HEK293 (cell line): Measurements from ENCODE around the gene PRKCZ.

Source experiments
- CTCF ChIA-PET: fragments of 350-600 bp; formaldehyde crosslinking; extraction: SDS; loops from one replicate; lab custom pipeline; 2021; ENCODE audit warnings: antibody characterized with exemption; lab: Yijun Ruan, JAX
- POLR2A ChIA-PET: fragments of 300-600 bp; formaldehyde crosslinking; extraction: SDS; loops from one replicate; lab custom pipeline; 2020; ENCODE audit warnings: antibody characterized with exemption, inconsistent platforms; lab: Yijun Ruan, JAX
- H3K27ac ChIP-seq: fragments of 200-500 bp; sonication (Bioruptor generic); 2 replicates; pipeline ENCODE4 v1.5.1; 2014; ENCODE audit warnings: low read depth, low read length, control low read depth, inconsistent platforms; ENCODE audit errors: extremely low read depth
- H3K36me3 ChIP-seq, 2 experiments: fragments of 200-500 bp in 1 of 2; sonication (Bioruptor generic) in 1 of 2; 1 replicate in 1 of 2; 2 replicates in 1 of 2; pipeline ENCODE4 v1.5.1; 2014 to 2017; ENCODE audit warnings: inconsistent platforms in 2 of 2, low read length in 2 of 2; ENCODE audit not compliant: control insufficient read depth in 2 of 2, insufficient read depth in 1 of 2
- H3K4me1 ChIP-seq: fragments of 200-500 bp; sonication (Bioruptor generic); 2 replicates; pipeline ENCODE4 v1.5.1; 2014; ENCODE audit warnings: mild to moderate bottlenecking, low read length, inconsistent platforms; ENCODE audit not compliant: control insufficient read depth, insufficient read depth
- H3K4me3 ChIP-seq: 2 replicates; pipeline ENCODE4 v1.5.1; 2011; ENCODE audit warnings: low read depth, mild to moderate bottlenecking, control low read depth, low read length, moderate library complexity
- H3K9me3 ChIP-seq: fragments of 200-500 bp; sonication (Bioruptor generic); 2 replicates; pipeline ENCODE4 v1.5.1; 2014; ENCODE audit warnings: low read depth, low read length, inconsistent platforms; ENCODE audit not compliant: control insufficient read depth, insufficient read depth
- BCL6B ChIP-seq: fragments of 450-650 bp; formaldehyde crosslinking; IDR thresholded peaks from 2 replicates; pipeline ENCODE4 v1.5.1; 2017; ENCODE audit warnings: missing biosample characterization, missing genetic modification characterization
- CTCF ChIP-seq: fragments of 450-650 bp; formaldehyde crosslinking; IDR thresholded peaks from 2 replicates; pipeline ENCODE4 v1.5.1; 2016; ENCODE audit warnings: missing biosample characterization, missing genetic modification characterization
- EGR2 ChIP-seq: fragments of 450-650 bp; formaldehyde crosslinking; IDR thresholded peaks from 2 replicates; pipeline ENCODE4 v1.5.1; 2016; ENCODE audit warnings: low read depth, missing biosample characterization, missing genetic modification characterization
- IKZF3 ChIP-seq: fragments of 450-650 bp; IDR thresholded peaks from 2 replicates; pipeline ENCODE4 v1.5.0; 2018; ENCODE audit warnings: missing biosample characterization, mild to moderate bottlenecking, missing genetic modification characterization, moderate library complexity
- MZF1 ChIP-seq: fragments of 450-650 bp; formaldehyde crosslinking; IDR thresholded peaks from 2 replicates; pipeline ENCODE4 v1.5.1; 2017; ENCODE audit warnings: missing biosample characterization, missing genetic modification characterization, borderline replicate concordance
- OSR2 ChIP-seq: fragments of 450-650 bp; formaldehyde crosslinking; IDR thresholded peaks from 2 replicates; pipeline ENCODE4 v1.5.1; 2016; ENCODE audit warnings: missing biosample characterization, missing genetic modification characterization
- ZBTB10 ChIP-seq: fragments of 450-650 bp; formaldehyde crosslinking; IDR thresholded peaks from 2 replicates; pipeline ENCODE4 v1.5.1; 2016; ENCODE audit warnings: missing biosample characterization, missing genetic modification characterization
- ZEB2 ChIP-seq: fragments of 450-650 bp; formaldehyde crosslinking; IDR thresholded peaks from 2 replicates; pipeline ENCODE4 v1.5.1; 2016; ENCODE audit warnings: missing biosample characterization, missing genetic modification characterization
- ZFP3 ChIP-seq: fragments of 450-650 bp; formaldehyde crosslinking; IDR thresholded peaks from 2 replicates; pipeline ENCODE4 v1.5.1; 2016; ENCODE audit warnings: low read depth, missing biosample characterization, missing genetic modification characterization
- ZIC2 ChIP-seq: fragments of 450-650 bp; formaldehyde crosslinking; IDR thresholded peaks from 2 replicates; pipeline ENCODE4 v1.5.1; 2016; ENCODE audit warnings: missing biosample characterization, missing genetic modification characterization
- ZNF19 ChIP-seq: fragments of 450-650 bp; formaldehyde crosslinking; IDR thresholded peaks from 2 replicates; pipeline ENCODE4; 2016; ENCODE audit warnings: missing biosample characterization, missing genetic modification characterization, low read depth
- ZNF280D ChIP-seq: fragments of 450-650 bp; formaldehyde crosslinking; IDR thresholded peaks from 2 replicates; pipeline ENCODE4 v1.5.1; 2016; ENCODE audit warnings: missing biosample characterization, missing genetic modification characterization
- ZNF354C ChIP-seq: fragments of 450-650 bp; formaldehyde crosslinking; IDR thresholded peaks from 2 replicates; pipeline ENCODE4 v1.5.1; 2016; ENCODE audit warnings: missing biosample characterization, missing genetic modification characterization, low read depth, borderline replicate concordance
- ZNF48 ChIP-seq: fragments of 450-650 bp; formaldehyde crosslinking; IDR thresholded peaks from 2 replicates; pipeline ENCODE4 v1.5.1; 2016; ENCODE audit warnings: missing biosample characterization, missing genetic modification characterization
- ZNF514 ChIP-seq: fragments of 450-650 bp; formaldehyde crosslinking; IDR thresholded peaks from 2 replicates; pipeline ENCODE4 v1.5.1; 2016; ENCODE audit warnings: missing biosample characterization, missing genetic modification characterization
- ZNF521 ChIP-seq: fragments of 450-650 bp; formaldehyde crosslinking; IDR thresholded peaks from 2 replicates; pipeline ENCODE4 v1.5.1; 2017; ENCODE audit warnings: missing biosample characterization, mild to moderate bottlenecking, missing genetic modification characterization
- ZNF610 ChIP-seq: fragments of 450-650 bp; formaldehyde crosslinking; IDR thresholded peaks from 2 replicates; pipeline ENCODE4 v1.5.1; 2016; ENCODE audit warnings: missing biosample characterization, missing genetic modification characterization, borderline replicate concordance
- ZNF626 ChIP-seq: fragments of 450-650 bp; sonication (Bioruptor Pico); formaldehyde crosslinking; IDR thresholded peaks from 2 replicates; pipeline ENCODE4 v1.5.1; 2018; ENCODE audit warnings: missing biosample characterization, missing genetic modification characterization, inconsistent platforms
- ZNF670 ChIP-seq: fragments of 450-650 bp; formaldehyde crosslinking; IDR thresholded peaks from 2 replicates; pipeline ENCODE4 v1.5.1; 2016; ENCODE audit warnings: missing biosample characterization, missing genetic modification characterization, low read depth
- ZNF701 ChIP-seq: fragments of 450-650 bp; formaldehyde crosslinking; IDR thresholded peaks from 2 replicates; pipeline ENCODE4 v1.5.1; 2016; ENCODE audit warnings: missing biosample characterization, missing genetic modification characterization
- ZNF707 ChIP-seq: fragments of 450-650 bp; formaldehyde crosslinking; IDR thresholded peaks from 2 replicates; pipeline ENCODE4 v1.5.1; 2016; ENCODE audit warnings: missing biosample characterization, missing genetic modification characterization
- ZNF76 ChIP-seq: fragments of 450-650 bp; formaldehyde crosslinking; IDR thresholded peaks from 2 replicates; pipeline ENCODE4; 2016; ENCODE audit warnings: low read depth, missing biosample characterization, missing genetic modification characterization, borderline replicate concordance
- ZNF768 ChIP-seq: fragments of 450-650 bp; formaldehyde crosslinking; IDR thresholded peaks from 2 replicates; pipeline ENCODE4 v1.5.1; 2018; ENCODE audit warnings: missing biosample characterization, mild to moderate bottlenecking, missing genetic modification characterization
- ZNF776 ChIP-seq: fragments of 450-650 bp; formaldehyde crosslinking; IDR thresholded peaks from 2 replicates; pipeline ENCODE4 v1.5.0; 2017; ENCODE audit warnings: missing biosample characterization, missing genetic modification characterization, borderline replicate concordance
- TF ChIP-seq, protein P1 (sequence below): fragments of 450-650 bp; formaldehyde crosslinking; IDR thresholded peaks from 2 replicates; pipeline ENCODE4 v1.5.1; 2017; ENCODE audit warnings: missing biosample characterization, missing genetic modification characterization

PRKCZ gene

GRCh38 chr1:2230781-2231531, 180.7 kb downstream of the PRKCZ start:
- H3K36me3 ChIP-seq, result peaks cover 0 to 29% of the 10 kb centered on the region in 2 experiments; a peak in 1 of 3 replicates
- H3K4me3 ChIP-seq, result peak overlapping the region; percentile 78
- peaks cover 15% of the 10 kb centered on the region for H3K4me1 ChIP-seq
- H3K27ac ChIP-seq, result peak overlapping the region; percentile 90
- H3K9me3 ChIP-seq, result no peaks in the 10 kb centered on the region
- ChIA-PET POLR2A (interaction anchor here (0.7 to 1.8 kb wide), 7 partner anchors 18 to 160 kb away, joined by 3 to 6 read pairs (median 3); partner anchors contain the start of genes MORN1 and RER1), CTCF (interaction anchor here (0.6 to 1.5 kb wide), 4 partner anchors 35 to 84 kb away, joined by 3 to 7 read pairs (median 3); partner anchors contain the start of gene FAAP20)
- no peak for TF ChIP-seq ZBTB10 (tag by site-specific recombination)
- no peak for TF ChIP-seq ZNF514
- no peak for TF ChIP-seq ZNF626 (tag by site-specific recombination)
- peak; percentile 34; the same call in 1 of the 2 replicates for TF ChIP-seq ZEB2 (tag by site-specific recombination)
- TF ChIP-seq ZNF354C (tag by site-specific recombination), result no peak
- TF ChIP-seq CTCF (tag by site-specific recombination), result peak; percentile 67
- no peak for TF ChIP-seq ZNF19 (tag by site-specific recombination)
- TF ChIP-seq ZNF768 (tag by site-specific recombination), result no peak
- no peak for TF ChIP-seq IKZF3 (tag by site-specific recombination)
- no peak for TF ChIP-seq ZFP3 (tag by site-specific recombination)
- TF ChIP-seq BCL6B, result no peak
- TF ChIP-seq ZNF670, result no peak
- TF ChIP-seq ZNF701 (tag by site-specific recombination), result no peak
- no peak for TF ChIP-seq ZNF280D (tag by site-specific recombination)
- no peak for TF ChIP-seq ZIC2
- TF ChIP-seq OSR2 (tag by site-specific recombination), result no peak
- no peak for TF ChIP-seq ZNF521 (tag by site-specific recombination)
- no peak for TF ChIP-seq ZNF776 (tag by site-specific recombination)
- TF ChIP-seq ZNF707 (tag by site-specific recombination), result no peak
- 0 out of 2 replicates have a peak, but pooled peaks have one; percentile 16 for TF ChIP-seq EGR2
- TF ChIP-seq MZF1, result no peak
- TF ChIP-seq ZNF48 (tag by site-specific recombination), result no peak
- TF ChIP-seq ZNF76 (tag by site-specific recombination), result peak; percentile 80
- TF ChIP-seq, protein P1, sequence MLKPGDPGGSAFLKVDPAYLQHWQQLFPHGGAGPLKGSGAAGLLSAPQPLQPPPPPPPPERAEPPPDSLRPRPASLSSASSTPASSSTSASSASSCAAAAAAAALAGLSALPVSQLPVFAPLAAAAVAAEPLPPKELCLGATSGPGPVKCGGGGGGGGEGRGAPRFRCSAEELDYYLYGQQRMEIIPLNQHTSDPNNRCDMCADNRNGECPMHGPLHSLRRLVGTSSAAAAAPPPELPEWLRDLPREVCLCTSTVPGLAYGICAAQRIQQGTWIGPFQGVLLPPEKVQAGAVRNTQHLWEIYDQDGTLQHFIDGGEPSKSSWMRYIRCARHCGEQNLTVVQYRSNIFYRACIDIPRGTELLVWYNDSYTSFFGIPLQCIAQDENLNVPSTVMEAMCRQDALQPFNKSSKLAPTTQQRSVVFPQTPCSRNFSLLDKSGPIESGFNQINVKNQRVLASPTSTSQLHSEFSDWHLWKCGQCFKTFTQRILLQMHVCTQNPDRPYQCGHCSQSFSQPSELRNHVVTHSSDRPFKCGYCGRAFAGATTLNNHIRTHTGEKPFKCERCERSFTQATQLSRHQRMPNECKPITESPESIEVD (tag by site-specific recombination), result no peak
- TF ChIP-seq ZNF610 (tag by site-specific recombination), result no peak; the same call in 1 of the 2 replicates
